Astrocyte of the cerebellum (primary cell): ENCODE measurements around the gene ECSIT.
"Not testable (repeated sequence)": the region's sequence is repeated elsewhere in the genome, so short reads cannot be mapped to it uniquely, and the experiment has no call there.

Experiments used
- DNase-seq: peaks from one replicate; pipeline ENCODE4 v3.0.0-alpha.2; 2011; ENCODE audit warnings: low read depth
- H3K4me3 ChIP-seq: 2 replicates; pipeline ENCODE4 v1.5.1; 2011; ENCODE audit warnings: mild to moderate bottlenecking, low read depth, low read length, moderate library complexity
- in situ Hi-C: cut with HindIII; loops from 2 replicates; pipeline ENCODE4 v1.10.0; 2017; ENCODE audit warnings: low sequenced_read_pairs
- TF ChIP-seq, protein P1 (sequence below): IDR thresholded peaks from 2 replicates; pipeline ENCODE4 v1.5.1; 2012; ENCODE audit warnings: low read length, low read depth, moderate library complexity, mild to moderate bottlenecking; ENCODE audit errors: missing control alignments

Gene ECSIT

DNA sequence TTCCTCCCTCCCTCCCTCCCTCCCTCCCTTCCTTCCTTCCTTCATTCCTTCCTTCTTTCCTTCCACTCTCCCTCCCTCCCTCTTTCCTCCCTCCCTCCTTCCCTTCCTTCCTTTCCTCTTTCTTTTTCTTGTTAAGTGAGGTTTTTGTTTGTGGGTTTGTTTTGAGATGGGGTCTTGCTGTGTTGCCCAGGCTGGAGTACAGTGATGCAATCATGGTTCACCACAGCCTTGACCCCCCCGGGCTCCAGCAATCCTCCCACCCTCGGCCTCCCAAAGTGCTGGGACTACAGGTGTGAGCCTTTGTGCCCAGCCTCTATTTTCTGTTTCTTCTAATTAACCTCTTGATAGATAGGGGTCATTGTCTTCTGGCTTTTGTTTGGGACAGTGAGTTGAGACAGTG is 67.5 kb downstream of the ECSIT start:
- TF ChIP-seq, protein P1, sequence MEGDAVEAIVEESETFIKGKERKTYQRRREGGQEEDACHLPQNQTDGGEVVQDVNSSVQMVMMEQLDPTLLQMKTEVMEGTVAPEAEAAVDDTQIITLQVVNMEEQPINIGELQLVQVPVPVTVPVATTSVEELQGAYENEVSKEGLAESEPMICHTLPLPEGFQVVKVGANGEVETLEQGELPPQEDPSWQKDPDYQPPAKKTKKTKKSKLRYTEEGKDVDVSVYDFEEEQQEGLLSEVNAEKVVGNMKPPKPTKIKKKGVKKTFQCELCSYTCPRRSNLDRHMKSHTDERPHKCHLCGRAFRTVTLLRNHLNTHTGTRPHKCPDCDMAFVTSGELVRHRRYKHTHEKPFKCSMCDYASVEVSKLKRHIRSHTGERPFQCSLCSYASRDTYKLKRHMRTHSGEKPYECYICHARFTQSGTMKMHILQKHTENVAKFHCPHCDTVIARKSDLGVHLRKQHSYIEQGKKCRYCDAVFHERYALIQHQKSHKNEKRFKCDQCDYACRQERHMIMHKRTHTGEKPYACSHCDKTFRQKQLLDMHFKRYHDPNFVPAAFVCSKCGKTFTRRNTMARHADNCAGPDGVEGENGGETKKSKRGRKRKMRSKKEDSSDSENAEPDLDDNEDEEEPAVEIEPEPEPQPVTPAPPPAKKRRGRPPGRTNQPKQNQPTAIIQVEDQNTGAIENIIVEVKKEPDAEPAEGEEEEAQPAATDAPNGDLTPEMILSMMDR, result no peak
- in situ Hi-C loops, result no loop called here
- DNase-seq, result no peak
- H3K4me3 ChIP-seq, result no peak overlapping the region

DNA sequence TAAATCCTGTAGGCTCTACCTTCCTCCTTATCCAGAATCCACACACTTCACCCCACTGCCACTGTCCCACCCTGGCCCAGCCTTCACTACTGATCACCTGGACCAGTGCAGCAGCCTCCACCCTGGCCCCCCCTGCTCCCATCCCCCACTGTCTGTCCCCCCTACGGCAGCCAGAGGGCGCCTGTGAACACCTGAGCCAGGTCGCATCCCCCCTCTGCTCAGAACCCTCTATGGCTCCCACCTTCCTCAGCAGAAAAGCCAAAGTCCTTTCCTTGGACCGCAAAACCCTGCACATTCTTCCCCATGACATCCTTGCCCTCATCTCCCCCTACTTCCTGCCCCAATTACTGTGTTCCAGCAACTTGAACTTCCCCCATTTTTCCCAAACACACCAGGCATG is 68.7 kb downstream of the ECSIT start:
- TF ChIP-seq, protein P1, result peak; percentile 13
- no peak overlapping the region for H3K4me3 ChIP-seq
- no peak for DNase-seq
- in situ Hi-C loops, result no loop called here

DNA sequence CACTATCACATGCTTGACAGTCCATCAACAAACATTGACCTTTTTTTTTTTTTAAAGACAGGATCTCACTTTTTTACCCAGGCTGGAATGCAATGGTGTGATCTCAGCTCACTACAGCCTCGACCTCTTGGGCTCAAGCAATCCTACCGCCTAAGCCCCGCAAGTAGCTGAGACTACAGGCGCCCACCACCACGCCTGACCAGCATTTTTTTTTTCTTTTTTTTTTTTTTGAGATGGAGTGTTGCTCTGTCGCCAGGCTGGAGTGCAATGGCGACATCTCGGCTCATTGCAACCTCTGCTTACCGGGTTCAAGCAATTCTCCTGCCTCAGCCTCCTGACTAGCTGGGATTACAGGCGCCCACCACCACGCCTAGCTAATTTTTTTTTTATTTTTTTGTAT is 70.0 kb downstream of the ECSIT start:
- DNase-seq, H3K4me3 ChIP-seq, in situ Hi-C loops: not testable (repeated sequence)

DNA sequence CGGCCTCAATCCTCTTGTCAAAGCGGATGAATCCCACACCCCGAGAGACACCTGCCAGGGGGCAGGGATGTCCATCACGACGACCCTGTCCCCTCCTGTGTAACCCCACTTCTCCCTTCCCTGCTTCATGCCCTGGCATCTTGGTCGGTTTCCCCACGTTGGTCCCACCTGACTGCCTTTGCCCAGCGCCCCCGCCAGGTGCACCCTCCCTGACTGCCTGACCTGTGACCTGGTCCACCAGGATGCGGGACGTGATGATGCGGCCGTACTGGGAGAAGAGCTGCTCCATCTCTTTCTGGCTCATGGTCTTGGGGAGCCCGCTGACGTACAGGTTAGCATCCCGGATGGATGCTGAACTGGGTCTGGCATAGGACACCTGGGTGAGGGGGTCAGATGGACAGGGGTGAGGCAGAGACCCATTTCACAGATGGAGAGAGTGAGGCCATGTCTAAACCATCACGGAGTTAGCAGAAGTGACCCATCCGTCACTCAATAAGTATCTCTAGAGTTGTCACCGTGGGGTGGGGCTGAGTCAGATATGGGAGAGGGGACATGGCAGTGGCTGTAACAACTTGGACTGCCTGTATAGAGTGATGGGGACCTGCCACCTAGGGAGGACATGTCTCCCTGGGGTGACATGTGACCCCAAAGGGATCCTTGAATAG is 70.6 kb downstream of the ECSIT start:
- no peak overlapping the region for H3K4me3 ChIP-seq
- in situ Hi-C loops, result no loop called here
- TF ChIP-seq, protein P1, result no peak
- DNase-seq, result no peak

DNA sequence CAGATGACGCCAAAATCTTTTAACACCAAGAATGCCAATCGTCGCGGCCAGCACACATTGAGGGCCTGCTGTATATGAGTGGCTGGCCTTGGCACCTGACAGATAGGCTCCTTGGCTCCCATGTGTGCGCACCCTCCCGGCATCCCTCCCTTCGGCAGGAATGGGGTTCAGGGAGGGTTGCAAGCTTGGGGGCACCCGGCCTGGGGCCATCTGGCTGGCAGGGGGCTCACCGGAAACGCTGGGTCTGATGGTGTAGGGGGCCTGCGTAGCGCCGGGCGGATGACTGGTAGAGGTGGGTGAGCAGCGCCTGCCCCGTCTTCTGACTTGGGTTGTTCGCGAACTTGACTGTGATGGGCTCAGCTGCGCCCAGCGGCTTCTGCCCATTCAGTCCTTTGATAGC is 71.1 kb downstream of the ECSIT start:
- in situ Hi-C loops, result no loop called here
- TF ChIP-seq, protein P1, result no peak
- no peak overlapping the region for H3K4me3 ChIP-seq
- DNase-seq, result no peak

DNA sequence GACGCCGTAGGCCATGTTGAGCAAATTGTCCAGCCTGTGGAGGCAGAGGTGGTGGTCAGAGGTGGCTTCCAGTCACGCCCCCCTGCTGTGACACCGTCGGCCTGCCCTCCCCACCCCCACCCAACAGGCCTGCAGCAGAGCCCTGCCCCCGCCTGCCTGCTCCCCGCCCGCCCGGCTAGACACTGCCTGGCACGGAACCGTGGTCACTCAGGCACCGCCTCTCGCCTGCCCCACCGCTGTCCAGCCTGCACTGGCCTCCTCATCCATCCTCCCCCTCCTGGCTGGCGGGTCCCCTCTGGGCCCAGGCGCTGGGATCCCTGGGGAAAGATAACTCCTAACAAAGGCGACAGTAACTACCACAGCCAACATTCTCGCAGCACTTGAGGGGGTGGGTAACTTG is 71.8 kb downstream of the ECSIT start:
- DNase-seq, result no peak
- in situ Hi-C loops, result no loop called here
- TF ChIP-seq, protein P1, result no peak
- no peak overlapping the region for H3K4me3 ChIP-seq

DNA sequence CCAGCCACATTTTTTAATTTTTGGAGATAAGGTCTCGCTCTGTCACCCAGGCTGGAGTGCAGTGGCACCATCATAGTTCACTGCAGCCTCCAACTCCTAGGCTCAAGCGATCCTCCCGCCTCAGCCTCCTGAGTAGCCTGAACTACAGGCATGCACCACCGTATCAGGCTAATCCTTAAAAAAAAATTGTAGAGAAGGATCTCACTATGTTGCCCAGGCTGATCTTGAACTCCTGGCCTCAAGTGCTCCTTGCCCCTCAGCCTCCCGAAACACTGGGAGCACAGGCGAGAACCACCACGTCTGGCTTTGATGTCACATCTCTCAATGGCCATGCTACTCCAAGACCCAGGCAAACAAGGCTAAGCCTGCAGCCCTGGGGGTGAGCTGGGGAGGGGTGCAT is 72.3 kb downstream of the ECSIT start:
- H3K4me3 ChIP-seq, result no peak overlapping the region
- in situ Hi-C loops, result no loop called here
- no peak for DNase-seq

More for the DNA sequence above, 72.3 kb downstream of the ECSIT start:
- TF ChIP-seq, protein P1, result no peak
